Parathyroid adenoma (tissue), 2 donors: ENCODE data around the gene UFSP2.
"Not testable (repeated sequence)": the region's sequence is repeated elsewhere in the genome, so short reads cannot be mapped to it uniquely, and the experiment has no call there.

Experiments used
- H2AFZ ChIP-seq: fragments of 300-600 bp; sonication (generic); one replicate; pipeline ENCODE4 v1.7.0; 2017; ENCODE audit warnings: antibody characterized with exemption, mild to moderate bottlenecking
- H3K27ac ChIP-seq: fragments of 300-600 bp; sonication (generic); one replicate; pipeline ENCODE4 v1.7.0; 2017
- H3K27me3 ChIP-seq: fragments of 300-600 bp; sonication (generic); one replicate; pipeline ENCODE4 v1.7.0; 2017; ENCODE audit warnings: low read length; ENCODE audit not compliant: control insufficient read depth, insufficient read depth
- H3K36me3 ChIP-seq: fragments of 300-600 bp; sonication (generic); one replicate; pipeline ENCODE4 v1.7.0; 2017; ENCODE audit warnings: low read length; ENCODE audit not compliant: control insufficient read depth, insufficient read depth
- H3K4me1 ChIP-seq: fragments of 300-600 bp; sonication (generic); one replicate; pipeline ENCODE4 v1.7.0; 2017; ENCODE audit warnings: control low read depth
- H3K4me2 ChIP-seq: fragments of 300-600 bp; sonication (generic); one replicate; pipeline ENCODE4 v1.7.0; 2017; ENCODE audit warnings: low read length
- H3K4me3 ChIP-seq: fragments of 300-600 bp; sonication (generic); one replicate; pipeline ENCODE4 v1.7.0; 2017; ENCODE audit warnings: low read depth, low read length
- H3K79me2 ChIP-seq: fragments of 300-600 bp; sonication (generic); one replicate; pipeline ENCODE4 v1.7.0; 2017; ENCODE audit warnings: control low read depth
- H3K9ac ChIP-seq: fragments of 300-600 bp; sonication (generic); one replicate; pipeline ENCODE4 v1.7.0; 2017; ENCODE audit warnings: mild to moderate bottlenecking
- H3K9me3 ChIP-seq: fragments of 300-600 bp; sonication (generic); one replicate; pipeline ENCODE4 v1.7.0; 2017; ENCODE audit warnings: low read length; ENCODE audit not compliant: control insufficient read depth
- CTCF ChIP-seq: fragments of 300-600 bp; sonication (generic); IDR thresholded peaks from one replicate; pipeline ENCODE4 v1.7.0; 2017; ENCODE audit warnings: antibody characterized with exemption, mild to moderate bottlenecking
- donor health status: primary hyperparathyroidism.

The UFSP2 gene

GRCh38 chr4:185371702-185372101 is 54.1 kb downstream of the UFSP2 start:
- H3K4me3 ChIP-seq = no peak overlapping the region
- no peaks in the 10 kb centered on the region for H3K27me3 ChIP-seq
- no peaks in the 10 kb centered on the region for H3K4me1 ChIP-seq
- no peak overlapping the region for H2AFZ ChIP-seq
- no peak overlapping the region for H3K27ac ChIP-seq
- no peak for TF ChIP-seq CTCF
- H3K79me2 ChIP-seq = no peaks in the 10 kb centered on the region
- H3K36me3 ChIP-seq = no peaks in the 10 kb centered on the region
- no peak overlapping the region for H3K9ac ChIP-seq
- H3K9me3 ChIP-seq = no peaks in the 10 kb centered on the region
- no peak overlapping the region for H3K4me2 ChIP-seq

DNA sequence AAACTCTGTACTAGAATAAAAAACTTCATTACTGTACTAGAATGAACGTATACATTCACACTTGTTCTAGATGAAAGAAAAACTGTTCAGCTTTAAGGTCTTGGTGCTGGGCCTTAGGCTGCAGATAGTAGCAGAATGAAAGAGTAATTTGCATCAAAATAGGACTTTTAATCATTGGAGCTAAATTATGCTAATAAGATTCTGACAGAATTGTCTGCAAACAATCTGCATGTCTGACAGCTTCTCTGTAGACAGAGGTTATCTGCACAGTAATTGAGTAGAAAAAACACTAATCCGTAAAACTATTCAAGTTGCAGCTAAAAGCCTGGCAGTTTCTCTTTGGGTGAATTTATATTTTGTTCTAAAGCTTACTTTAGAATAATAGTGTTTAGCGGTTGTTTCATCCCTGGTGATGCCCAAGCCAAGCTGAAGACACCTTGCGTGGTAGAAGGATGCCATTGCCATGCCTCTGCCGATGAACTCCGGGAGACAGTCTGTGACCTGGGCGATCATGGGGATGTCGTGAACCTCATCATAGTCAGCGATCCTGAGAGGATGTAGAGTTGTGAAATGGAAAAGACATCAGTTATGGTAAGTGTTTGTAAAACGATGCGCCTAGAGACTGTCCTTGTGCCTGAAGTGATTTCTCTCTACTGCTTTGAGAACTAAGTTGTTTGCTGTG is 55.4 kb downstream of the UFSP2 start:
- TF ChIP-seq CTCF = no peak
- H3K9ac ChIP-seq = no peak overlapping the region

GRCh38 chr4:185369731-185370130 is 56.0 kb downstream of the UFSP2 start:
- Histone ChIP-seq H2AFZ (no peak overlapping the region), H3K9ac (no peak overlapping the region), H3K27me3 (no peaks in the 10 kb centered on the region), H3K4me3 (no peak overlapping the region), H3K4me1 (no peaks in the 10 kb centered on the region), H3K79me2 (no peaks in the 10 kb centered on the region), H3K9me3 (no peaks in the 10 kb centered on the region), H3K4me2 (no peak overlapping the region), H3K27ac (no peak overlapping the region), H3K36me3 (no peaks in the 10 kb centered on the region)
- no peak for TF ChIP-seq CTCF

More for the DNA sequence above, 55.4 kb downstream of the UFSP2 start:
- Histone ChIP-seq H3K27me3 (no peaks in the 10 kb centered on the region), H3K9me3 (no peaks in the 10 kb centered on the region), H3K79me2 (no peaks in the 10 kb centered on the region), H3K4me1 (no peaks in the 10 kb centered on the region), H3K36me3 (no peaks in the 10 kb centered on the region), H2AFZ (no peak overlapping the region), H3K4me3 (no peak overlapping the region), H3K27ac (no peak overlapping the region), H3K4me2 (no peak overlapping the region)

GRCh38 chr4:185364886-185365285 is 60.9 kb downstream of the UFSP2 start:
- Histone ChIP-seq H2AFZ (no peak overlapping the region), H3K9me3 (no peaks in the 10 kb centered on the region), H3K4me1 (no peaks in the 10 kb centered on the region), H3K79me2 (no peaks in the 10 kb centered on the region), H3K4me2 (no peak overlapping the region), H3K36me3 (no peaks in the 10 kb centered on the region), H3K4me3 (no peak overlapping the region), H3K27ac (no peak overlapping the region), H3K27me3 (no peaks in the 10 kb centered on the region), H3K9ac (no peak overlapping the region)
- no peak for TF ChIP-seq CTCF

DNA sequence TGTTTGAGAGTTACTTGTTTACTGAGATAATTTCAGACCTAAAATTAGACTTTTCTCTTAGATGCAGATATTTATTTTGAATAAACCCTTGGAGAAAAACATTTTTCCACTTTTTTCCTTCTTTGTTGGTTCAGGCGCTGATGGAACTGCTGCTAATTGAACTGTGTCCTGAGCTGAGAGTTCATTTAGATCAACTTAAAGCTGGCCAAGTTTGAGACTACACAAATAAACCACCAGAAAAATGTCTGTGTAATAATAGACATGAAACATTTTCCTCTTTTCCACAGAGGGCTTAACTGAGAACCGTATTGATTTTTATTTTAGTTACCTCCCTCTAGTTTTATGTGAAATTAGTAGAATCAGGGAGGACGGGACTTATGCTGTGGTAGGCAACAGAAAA is 62.5 kb downstream of the UFSP2 start:
- H3K9me3 ChIP-seq = no peaks in the 10 kb centered on the region
- H3K4me3 ChIP-seq = no peak overlapping the region
- H3K36me3 ChIP-seq = no peaks in the 10 kb centered on the region
- H2AFZ ChIP-seq = no peak overlapping the region
- H3K27ac ChIP-seq = no peak overlapping the region
- H3K79me2 ChIP-seq = no peaks in the 10 kb centered on the region
- H3K27me3 ChIP-seq = no peaks in the 10 kb centered on the region
- H3K9ac ChIP-seq = no peak overlapping the region
- no peak overlapping the region for H3K4me2 ChIP-seq
- TF ChIP-seq CTCF = no peak
- no peaks in the 10 kb centered on the region for H3K4me1 ChIP-seq

DNA sequence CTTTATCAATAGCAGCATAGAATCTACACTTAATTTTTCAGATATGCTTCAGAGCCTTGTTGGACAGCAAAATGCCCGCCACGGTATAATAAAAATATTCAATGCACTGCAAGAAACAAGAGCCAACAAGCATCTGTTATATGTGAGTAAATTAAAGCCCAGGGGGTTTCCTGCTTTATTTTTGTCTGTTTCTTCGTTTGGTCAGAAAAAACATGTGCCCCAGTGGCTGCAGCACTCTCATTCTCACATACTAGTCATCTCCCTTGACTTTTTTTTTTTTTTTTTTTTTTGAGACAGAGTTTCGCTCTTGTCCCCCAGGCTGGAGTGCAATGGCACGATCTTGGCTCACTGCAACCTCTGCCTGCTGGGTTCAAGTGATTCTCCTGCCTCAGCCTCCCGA is 63.2 kb downstream of the UFSP2 start:
- not testable (repeated sequence) for H3K27me3 ChIP-seq, H3K27ac ChIP-seq

More for the DNA sequence above, 63.2 kb downstream of the UFSP2 start:
- H3K36me3 ChIP-seq, H2AFZ ChIP-seq, H3K4me3 ChIP-seq, H3K4me1 ChIP-seq, H3K9ac ChIP-seq, H3K4me2 ChIP-seq, H3K79me2 ChIP-seq, H3K9me3 ChIP-seq: not testable (repeated sequence)
